Medulla oblongata (tissue), 1 donor: ENCODE data around the gene HDAC9.
A peak's percentile ranks its signal among the peaks of the same experiment; 100 is the strongest.

ENCODE experiments used
- DNase-seq: peaks from one replicate; pipeline ENCODE4 v3.0.0-alpha.2; 2015; ENCODE audit errors: extremely low spot score

The HDAC9 gene

GRCh38 chr7:18494821-18495408, 634 bp upstream of the HDAC9 start:
- DNase-seq: peak; percentile 57

- no peak for DNase-seq
Observed at GRCh38 chr7:18496341-18496700, 772 bp downstream of the HDAC9 start.

GRCh38 chr7:18497082-18497481, 1.5 kb downstream of the HDAC9 start:
- no peak for DNase-seq

- DNase-seq: no peak
Observed at GRCh38 chr7:18497800-18498199, 2.3 kb downstream of the HDAC9 start.

- no peak for DNase-seq
Observed at GRCh38 chr7:18498341-18498740, 2.8 kb downstream of the HDAC9 start.

- DNase-seq: no peak
Observed at GRCh38 chr7:18499407-18500177, 4.0 kb downstream of the HDAC9 start.

GRCh38 chr7:18503126-18503866, 7.7 kb downstream of the HDAC9 start:
- DNase-seq: no peak

- DNase-seq: no peak
Observed at GRCh38 chr7:18504965-18505364, 9.4 kb downstream of the HDAC9 start.

- DNase-seq: no peak
Observed at GRCh38 chr7:18505870-18506460, 10.4 kb downstream of the HDAC9 start.

GRCh38 chr7:18508443-18509427, 13.2 kb downstream of the HDAC9 start:
- no peak for DNase-seq

GRCh38 chr7:18509481-18509880, 13.9 kb downstream of the HDAC9 start:
- no peak for DNase-seq

GRCh38 chr7:18511351-18512140, 16.0 kb downstream of the HDAC9 start:
- no peak for DNase-seq

- no peak for DNase-seq
Observed at GRCh38 chr7:18513343-18513742, 17.8 kb downstream of the HDAC9 start.

GRCh38 chr7:18515067-18515466, 19.5 kb downstream of the HDAC9 start:
- no peak for DNase-seq

GRCh38 chr7:18517646-18518045, 22.1 kb downstream of the HDAC9 start:
- no peak for DNase-seq

GRCh38 chr7:18518555-18518954, 23.0 kb downstream of the HDAC9 start:
- DNase-seq: no peak

- DNase-seq: no peak
Observed at GRCh38 chr7:18520450-18521235, 25.1 kb downstream of the HDAC9 start.

GRCh38 chr7:18521236-18521589, 25.7 kb downstream of the HDAC9 start:
- no peak for DNase-seq

GRCh38 chr7:18521945-18522566, 26.5 kb downstream of the HDAC9 start:
- DNase-seq: no peak
